Stimulated activated CD4-positive, alpha-beta T cell treated with anti-CD3 and anti-CD28 coated beads, Interleukin-4, amount 100 ng/mL, for 1 hour (primary cell): Measurements from ENCODE around the gene PHLDA3.
A peak's percentile ranks its signal among the peaks of the same experiment; 100 is the strongest.

Source experiments
- DNase-seq: peaks from one replicate; pipeline ENCODE4 v3.0.0-alpha.2; 2020

The PHLDA3 gene

DNA sequence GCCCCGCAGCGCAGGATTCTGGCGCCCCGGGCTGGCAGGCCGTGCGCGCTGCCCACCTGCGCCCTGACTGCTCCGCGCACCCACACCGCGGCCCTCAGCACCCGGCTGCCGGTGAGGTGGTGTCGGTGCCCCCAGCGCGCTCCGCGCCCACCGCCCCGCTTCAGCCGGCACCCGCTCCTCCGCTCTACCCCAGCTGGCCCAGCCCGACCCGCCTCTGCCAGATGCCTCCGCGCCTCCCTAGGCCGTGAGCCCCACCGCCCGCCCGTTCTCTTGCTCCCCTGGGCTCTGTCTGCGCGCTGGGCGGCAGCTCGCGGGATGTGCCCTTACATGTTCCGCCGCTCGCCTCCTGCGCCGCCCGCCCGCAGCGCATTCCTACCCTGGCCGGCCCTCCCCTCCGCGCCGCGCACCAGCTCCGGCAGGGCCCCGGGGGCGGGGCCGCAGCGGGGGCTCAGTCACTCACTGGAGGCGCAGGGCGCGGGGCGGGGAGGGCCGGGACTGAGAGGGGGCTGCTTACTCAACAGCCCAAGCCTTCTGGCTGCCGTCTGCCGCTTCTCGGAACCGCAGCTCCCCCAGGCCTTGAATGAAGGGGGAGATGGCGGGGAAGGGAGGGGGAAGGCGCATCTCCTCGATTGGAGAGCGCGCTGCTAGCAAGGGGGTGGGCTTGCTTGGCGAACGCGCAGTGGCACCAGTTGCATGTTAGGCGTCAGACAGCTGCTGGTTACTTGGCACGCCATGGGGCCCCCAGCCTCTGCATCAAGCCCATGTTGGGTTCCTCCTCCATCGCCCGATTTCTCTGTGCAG lies at the start of gene PHLDA3:
Gene PHLDA3 (minus strand): TSS at position 345 of the 801 bp plus-strand sequence. CDS start 402 bp downstream, outside the sequence.
- peak; percentile 39 for DNase-seq

DNA sequence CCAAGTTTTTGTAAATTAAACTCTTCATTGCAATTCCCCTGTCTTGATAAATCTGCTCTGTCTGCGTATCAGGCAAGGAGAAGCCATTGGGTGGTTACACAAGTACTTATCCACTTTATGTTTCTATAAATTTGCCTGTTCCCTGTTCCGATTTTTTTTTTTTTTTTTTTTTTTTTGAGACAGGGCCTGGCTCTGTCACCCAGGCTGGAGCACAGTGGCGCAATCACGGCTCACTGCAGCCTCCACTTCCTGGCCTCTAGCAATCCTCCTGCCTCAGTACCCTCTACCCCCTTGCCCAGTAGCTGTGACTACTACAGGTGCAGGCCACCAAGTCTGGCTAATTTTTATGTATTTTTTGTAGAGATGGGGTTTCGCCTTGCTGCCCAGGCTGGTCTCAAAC lies 49.1 kb upstream of the PHLDA3 start:
- DNase-seq = no peak

DNA sequence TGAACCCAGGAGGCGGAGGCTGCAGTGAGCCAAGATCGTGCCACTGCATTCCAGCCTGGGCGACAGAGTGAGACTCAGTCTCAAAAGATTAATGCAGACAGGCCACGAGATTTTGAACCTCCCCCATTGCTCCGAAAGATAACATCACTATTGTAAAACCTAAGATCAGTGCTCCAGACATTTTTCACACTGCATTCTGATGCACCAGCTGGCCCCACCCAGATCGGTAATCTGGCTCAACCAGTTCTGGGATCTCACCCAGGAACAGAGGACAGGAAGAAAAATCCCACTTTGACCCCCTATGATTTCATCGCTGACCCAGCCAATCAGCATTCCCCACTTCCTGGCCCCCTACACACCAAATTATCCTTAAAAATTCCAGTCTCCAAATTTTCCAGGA lies 48.6 kb upstream of the PHLDA3 start:
- DNase-seq = no peak

DNA sequence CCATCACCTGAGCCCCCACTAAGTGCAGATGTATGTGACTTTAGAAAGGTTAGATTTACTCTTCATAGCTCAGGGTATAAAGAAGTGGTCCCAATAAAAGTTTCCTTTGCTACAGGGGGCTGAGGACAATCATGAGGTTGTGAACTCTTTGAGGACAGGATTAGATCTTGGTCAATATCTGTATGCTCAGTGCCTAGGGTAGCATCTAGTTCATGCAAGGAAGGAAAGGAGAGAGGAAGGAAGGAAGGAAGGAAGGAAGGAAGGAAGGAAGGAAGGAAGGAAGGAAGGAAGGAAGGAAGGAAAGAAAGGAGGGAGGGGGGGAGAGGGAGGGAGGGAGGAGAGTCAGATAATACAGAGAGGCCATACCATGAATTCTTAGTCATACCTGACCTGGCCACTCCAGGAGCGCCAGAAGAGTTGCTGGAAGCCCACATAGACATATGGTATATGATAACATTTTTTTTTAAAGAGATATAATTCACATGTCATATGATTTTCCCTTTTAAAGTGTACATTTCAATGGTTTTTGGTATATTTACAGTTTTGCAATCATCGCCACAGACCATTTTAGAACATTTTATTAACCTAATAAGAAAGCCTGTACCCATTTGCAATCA lies 47.6 kb upstream of the PHLDA3 start:
- DNase-seq = no peak

DNA sequence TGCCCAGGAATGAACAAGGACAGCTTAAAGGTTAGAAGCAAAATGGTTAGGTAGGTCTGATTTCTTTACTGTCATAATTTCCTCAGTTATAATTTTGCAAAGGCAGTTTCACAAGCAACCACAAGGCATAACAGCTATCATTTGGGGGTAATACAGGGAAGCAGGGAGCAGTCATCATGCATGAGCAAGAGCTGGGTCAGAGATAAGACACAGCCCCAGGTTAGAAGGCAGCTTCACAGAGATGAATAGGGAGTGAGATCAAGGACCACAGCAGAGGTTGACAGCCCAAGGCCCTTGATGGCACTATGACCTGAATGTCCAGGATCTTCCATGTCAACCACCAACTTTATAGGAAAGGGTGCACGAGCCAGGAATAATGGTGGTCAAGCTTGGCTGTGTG lies 46.9 kb upstream of the PHLDA3 start:
- DNase-seq = no peak

DNA sequence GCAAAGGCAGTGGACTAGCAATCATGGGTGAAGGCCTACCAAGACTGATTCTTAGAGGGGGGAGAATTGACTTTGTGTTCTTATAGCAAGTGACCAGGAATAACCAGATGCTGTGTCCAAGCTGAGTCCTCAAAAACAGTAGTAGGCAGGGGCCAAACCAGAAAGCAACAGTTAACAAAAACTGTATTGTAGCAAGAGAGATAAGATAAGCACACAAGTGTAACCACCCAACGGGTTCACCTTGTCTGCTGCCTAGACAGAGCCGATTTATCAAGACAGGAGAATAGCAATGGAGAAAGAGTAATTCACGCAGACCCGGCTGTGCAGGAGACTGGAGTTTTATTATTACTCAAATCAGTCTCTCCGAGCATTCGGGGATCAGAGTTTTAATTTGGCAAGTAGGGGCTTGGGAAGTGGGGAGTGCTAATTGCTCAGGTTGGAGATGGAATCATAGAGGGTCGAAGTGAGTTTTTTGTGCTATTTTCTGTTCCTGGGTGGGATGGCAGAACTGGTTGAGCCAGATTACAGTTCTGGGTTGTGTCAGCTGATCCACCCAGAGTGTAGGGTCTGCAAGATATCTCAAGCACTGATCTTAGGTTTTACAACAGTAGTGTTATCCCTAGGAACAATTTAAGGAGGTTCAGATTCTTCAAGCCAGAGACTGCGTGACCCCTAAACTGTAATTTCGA lies 46.2 kb upstream of the PHLDA3 start:
- no peak for DNase-seq

DNA sequence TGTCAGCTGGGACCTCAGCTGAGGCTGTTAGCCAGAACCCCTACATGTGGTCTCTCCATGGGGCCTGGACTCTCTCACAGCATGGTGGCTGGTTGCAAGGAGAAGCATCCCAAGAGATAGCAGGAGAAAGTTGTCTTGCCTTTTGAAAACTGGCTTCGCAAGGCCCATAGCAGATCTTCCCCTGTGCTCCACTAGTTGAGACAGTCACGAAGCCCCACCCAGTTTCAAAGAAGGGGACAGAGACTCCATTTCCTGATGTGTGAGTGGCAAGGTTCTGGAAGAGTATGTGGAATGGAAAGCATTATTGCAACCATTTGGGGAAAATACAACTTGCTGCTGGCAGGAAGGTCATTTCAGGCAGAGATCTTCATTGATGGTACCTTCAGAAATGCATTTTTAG lies 45.5 kb upstream of the PHLDA3 start:
- DNase-seq = no peak

DNA sequence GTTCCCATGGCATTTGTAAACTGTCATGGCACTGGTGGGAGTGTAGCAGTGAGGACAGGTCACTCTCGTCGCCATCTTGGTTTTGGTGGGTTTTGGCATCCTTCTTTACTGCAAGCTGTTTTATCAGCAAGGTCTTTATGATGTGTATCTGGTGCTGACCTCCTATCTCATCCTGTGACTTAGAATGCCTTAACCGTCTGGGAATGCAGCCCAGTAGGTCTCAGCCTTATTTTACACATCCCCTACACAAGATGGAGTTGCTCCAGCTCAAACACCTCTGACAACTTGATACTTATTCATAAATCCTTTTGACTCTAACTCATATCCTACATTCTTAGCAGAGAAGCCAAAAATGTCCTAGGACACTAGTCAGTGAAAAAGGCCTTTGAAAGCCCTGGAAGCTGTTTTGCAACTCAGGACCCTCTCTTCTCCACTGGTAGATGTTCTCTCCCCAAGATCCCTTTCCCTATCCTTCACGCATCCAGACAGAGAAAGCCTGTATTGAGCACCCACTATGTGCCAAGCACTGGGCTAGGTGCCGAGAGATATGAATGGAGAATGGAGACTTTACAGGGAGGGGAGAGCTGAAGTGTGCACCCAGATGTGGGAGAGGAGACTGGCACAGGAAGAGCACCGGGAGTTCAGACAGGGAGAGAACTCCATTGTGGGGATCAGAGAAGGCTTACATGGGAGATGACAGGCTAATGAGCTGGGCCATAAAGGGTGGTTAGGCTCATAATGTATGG lies 44.7 kb upstream of the PHLDA3 start:
- no peak for DNase-seq

DNA sequence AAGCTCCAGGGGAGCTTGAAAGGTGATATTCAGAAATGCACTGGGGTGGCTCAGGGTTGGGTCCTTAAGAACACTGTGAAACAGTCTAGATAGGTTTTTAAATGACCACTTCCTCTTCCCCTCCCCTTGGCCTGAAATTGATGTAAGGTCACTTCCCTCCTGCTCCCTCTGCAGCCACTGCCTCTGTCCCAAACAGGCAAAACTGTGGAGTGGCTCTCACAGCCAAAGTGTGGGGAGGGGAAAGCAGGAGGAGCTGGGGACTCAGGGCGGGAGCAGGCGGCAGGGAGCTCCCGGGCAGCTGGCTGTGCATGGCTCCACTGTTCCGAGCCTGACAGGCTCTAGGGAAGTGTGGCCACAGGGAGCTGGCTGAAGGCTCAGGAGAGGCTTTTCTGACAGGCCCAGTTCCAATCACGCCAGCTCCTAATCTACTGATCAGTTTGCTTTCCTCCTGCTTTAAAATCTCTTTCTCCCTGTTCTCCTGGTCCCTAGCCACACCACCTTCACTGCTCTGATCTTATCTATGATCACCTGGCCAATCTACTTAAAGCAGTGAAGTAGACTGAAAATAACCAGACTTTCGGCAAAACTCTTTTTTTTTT lies 43.1 kb upstream of the PHLDA3 start:
- no peak for DNase-seq

DNA sequence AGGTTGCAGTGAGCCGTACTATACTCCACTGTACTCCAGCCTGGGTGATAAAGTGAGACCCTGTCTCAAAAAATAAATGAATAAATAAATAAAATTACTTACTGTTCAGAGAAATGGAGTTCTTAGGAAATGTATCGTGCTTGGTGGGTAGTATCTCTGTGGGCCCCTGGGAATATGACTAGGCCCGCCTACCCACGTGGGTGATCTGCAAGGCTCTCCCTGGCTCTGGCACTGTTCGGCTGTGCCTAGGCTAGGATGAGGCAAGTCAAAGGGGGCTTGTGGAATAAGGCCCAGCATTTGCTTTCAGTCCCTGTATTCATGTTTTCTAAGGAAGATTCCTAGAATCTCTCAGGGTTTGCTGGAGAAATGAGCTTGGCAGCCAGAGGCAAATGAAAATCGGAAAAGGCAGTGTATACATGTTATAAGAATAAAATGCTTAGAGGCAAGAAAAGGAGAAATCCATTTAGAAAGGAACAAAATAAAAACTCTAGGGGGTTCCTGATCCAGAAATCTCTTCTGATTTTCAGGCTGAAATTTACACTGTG lies 42.5 kb upstream of the PHLDA3 start:
- no peak for DNase-seq

DNA sequence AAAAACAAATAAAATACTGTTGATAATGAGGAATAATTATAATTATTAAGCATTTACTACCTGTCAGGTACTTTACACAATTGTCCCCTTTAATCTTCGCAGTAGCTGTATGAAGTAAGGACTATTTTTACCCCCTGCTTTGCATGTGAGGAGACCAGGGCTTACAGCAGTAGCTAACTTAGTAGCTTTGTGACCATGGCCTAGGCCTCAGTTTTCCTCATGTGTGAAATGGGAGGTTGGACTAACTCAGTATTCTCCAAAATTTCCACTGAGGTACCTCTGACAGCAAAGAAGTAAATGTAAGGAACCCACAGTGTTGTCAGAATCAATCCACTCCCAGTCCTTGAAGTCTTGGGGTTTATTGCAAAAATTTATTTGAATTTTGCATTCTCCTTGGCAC lies 41.7 kb upstream of the PHLDA3 start:
- no peak for DNase-seq

DNA sequence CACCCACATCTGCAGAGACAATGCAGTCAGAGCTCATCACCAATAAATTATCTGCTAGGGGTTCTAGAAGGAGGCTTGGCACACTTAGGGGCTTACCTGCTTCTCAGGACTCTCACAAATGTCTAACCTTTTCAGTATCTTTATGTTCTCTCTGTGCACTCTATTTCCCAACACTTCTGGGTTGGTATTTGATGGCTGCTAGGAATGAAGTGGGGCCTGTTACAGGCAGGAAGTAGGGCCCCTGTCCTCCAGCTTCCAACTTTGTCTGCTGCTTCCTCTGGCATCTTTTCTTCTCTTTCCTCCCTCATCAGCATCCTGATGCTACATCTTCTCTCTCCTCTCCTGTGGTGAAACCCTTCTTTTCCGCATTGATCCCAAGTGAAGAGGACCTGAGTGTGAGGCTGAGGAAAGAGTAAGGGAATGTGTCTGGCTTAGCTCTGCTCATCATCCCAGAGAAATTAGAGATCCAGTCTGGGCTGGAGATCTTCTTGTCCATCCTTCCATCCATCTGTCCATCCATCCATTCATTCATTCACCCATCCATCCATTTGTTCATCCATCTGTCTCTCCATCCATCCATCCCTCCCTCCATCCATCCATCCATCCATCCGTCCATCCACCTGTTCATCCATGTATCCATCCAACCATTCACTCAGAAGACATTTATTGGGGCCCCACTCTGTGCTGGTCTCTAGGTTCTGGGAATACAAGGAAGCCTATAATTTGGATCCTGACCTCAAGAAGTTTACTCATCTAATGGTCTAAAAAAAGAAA lies 40.8 kb upstream of the PHLDA3 start:
- DNase-seq = no peak

DNA sequence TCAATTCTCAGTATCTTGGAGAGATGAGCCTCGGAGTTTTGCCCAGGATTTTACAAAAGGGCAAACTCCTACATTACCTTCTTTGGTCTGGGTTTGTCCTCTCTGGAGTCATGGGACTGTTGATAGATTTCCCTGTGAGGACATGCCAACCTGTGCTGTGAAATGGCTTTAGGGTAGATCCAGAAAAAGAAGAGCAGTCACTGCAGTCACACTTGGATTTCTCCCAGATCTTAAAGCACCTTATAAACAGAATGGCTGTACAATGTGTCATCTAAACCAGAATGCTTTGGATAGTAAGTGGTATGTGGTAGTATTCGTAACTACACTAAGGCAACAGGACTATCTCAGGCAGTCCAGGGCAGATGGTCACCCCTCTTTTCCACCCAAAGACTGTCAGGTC lies 39.8 kb upstream of the PHLDA3 start:
- DNase-seq = no peak

DNA sequence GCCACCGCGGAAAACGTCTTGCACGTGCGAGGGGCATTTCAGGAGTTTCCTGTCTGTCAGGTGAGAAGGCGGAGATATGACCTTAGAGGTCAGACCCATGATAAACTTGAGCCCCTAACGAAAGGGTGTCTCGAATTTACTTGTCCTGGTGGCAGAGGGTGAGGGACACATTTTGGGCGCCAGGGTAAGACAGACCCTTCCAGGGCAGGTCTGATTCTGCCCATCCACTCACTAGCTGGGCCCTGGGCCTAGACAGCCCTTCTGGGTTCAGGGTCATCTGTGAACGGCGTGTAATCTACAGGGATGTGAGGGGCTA lies 38.3 kb upstream of the PHLDA3 start:
- DNase-seq = no peak

DNA sequence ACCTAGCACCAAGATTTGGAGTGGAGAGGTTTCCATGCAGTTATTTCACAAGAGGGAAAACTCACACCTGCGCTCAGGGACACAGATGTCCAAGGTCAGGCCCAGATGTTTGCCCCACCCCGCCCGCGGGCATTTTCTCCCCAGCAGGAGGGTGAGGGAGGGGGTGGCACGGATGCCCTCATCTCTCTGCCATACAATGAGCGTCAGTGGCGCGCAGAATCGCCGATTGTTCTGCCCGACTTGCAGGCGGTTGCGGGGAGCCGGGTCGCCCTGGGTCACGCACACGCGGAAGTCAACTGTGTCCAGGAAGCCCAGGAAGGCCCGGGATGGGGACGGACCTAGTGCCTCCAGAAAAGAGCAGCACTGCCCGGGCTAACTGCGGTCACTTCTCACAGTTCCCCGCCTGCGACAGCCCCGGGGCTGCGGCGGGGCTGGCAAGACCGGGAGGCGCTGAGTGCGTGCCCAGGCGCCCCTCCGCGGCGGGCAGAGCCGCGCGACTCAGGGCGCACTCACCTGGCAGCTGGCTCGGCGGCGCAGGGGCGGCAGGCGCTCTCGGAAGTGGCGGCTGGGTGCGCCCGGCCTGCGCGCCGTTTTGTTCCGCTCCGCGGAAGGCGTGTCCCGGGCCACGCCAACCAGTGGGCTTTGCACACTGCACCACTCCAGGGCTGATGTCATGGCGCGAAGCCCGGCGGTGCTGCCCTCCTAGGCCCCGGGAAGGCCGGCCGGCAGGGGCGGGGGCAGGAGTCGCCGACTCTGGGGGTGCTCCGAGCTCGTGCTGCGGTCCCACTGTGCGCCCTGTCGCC lies 37.8 kb upstream of the PHLDA3 start, which contains the start of gene CSRP1:
Gene CSRP1 (minus strand): TSS at position 567 of the 803 bp plus-strand sequence. CDS start 10,820 bp downstream, outside the sequence.
- peak; percentile 84 for DNase-seq

DNA sequence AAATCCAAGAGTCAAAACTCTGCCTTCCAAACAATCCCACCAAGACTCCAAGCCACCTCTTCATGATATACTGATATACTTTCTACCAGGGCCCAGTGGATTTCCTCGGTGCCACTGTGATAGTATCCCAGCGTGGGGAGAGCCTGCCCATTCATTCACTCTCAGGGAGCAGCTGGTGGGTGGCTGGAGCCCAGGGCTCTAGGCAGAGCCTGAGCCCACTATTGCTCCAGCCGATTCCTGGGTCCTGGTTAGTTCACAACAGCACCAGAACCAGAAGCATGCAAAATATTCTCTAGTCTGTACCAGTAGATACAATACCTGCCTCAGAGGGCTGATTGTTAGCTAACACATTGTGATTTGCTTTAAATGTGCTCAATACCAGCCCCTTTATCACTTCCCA lies 37.1 kb upstream of the PHLDA3 start:
- DNase-seq = no peak

DNA sequence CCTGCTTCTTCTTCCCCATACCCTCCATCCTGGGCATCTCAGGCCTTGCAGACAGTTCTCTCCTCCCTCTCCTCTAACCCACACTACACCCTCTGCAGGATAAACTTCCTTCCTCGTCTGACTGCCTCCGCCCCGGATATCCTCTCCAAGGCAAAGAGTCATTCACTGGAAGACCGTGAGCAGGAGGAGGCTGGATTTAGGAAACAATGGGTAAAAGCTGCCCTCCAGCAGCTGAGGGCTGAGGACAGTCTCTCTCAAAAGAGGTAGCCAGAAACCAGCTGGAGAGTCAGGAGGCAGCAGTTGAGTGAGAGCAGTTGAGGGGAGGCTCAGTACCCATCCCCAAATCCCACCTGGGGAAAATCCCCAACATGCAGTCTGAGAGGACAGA lies 36.5 kb upstream of the PHLDA3 start:
- no peak for DNase-seq

DNA sequence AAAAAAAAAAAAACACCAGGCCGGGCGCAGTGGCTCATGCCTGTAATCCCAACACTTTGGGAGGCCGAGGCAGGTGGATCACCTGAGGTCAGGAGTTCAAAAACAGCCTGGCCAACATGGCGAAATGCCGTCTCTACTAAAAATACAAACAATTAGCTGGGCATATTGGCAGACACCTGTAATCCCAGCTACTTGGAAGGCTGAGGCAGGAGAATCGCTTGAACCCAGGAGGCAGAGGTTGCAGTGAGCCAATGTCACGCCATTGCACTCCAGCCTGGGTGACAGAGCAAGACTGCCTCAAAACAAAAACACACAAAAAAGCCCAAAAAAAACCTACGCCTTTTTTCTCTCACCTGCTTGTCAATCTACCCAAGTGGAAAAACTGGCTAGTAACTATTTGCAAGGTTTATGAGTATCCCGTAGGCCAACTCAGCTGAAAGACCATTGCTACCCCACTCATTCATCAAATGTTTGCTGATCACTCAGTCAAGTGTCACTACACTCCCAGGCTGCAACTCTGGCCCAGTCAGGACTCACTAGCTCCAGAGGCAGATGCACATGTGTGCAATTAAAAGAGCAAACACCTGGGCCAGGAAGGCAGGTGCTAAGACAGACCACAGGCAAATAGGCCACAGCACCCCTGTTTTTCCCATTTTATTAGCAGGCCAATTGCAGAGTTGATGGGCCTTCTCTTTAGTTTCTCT lies 36.0 kb upstream of the PHLDA3 start:
- DNase-seq = no peak

DNA sequence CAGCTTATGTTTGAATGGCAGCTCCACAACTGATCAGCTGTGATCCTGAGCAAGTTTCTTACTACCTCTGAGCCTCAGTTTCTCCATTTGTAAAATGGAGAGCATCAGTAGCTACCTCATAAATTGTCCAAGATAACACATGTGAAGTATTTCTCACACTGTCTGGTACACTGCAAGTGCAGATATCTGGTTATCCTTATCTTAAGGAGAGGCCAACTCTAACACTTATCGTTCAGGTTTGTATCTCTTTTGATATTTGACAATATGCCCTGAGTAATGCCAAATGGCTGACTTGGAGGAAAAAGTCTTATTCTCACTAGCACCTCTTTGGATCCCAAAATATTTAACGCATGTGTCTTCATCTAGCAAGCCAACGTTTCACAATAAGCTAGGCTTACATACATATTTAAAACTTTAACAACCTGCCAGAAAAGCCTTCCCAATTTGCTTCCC lies 35.2 kb upstream of the PHLDA3 start:
- no peak for DNase-seq
